Mammary epithelial cell (primary cell): ENCODE measurements around the gene NCF2.

Experiments used
- CTCF ChIP-seq, 2 donors: IDR thresholded peaks in 1 of 2; conservative IDR thresholded peaks in 1 of 2; 2 replicates each; pipeline ENCODE4 v1.5.1; 2011 to 2012; ENCODE audit warnings: inconsistent platforms in 2 of 2, low read length in 2 of 2, mild to moderate bottlenecking in 2 of 2, control low read depth in 1 of 2, low read depth in 1 of 2; ENCODE audit not compliant: insufficient read depth in 1 of 2; ENCODE audit errors: extremely low read depth in 1 of 2
- EZH2 ChIP-seq: IDR thresholded peaks from 2 replicates; pipeline ENCODE4 v1.6.1; 2012; ENCODE audit warnings: low read length, inconsistent platforms, borderline replicate concordance

- no peak for TF ChIP-seq EZH2
- no peak for TF ChIP-seq CTCF (conservative IDR thresholded peaks at IDR 0.05 in 1 of 2, IDR thresholded peaks at IDR 0.05 in 1 of 2; ENCODE audit: extremely low read depth in 1 of 2, insufficient read depth in 1 of 2, low read depth in 1 of 2, low read length in 2 of 2)
Measured at GRCh38 chr1:183593356-183593755, 3.1 kb upstream of the NCF2 start.
